ENCODE results near the gene SEPTIN12. TPM values are rescaled to one million over a fixed set of nuclear protein-coding genes. Genes with fewer than 3 reads are reported as not detected.

The SEPTIN12 gene
- total and polyA plus RNA-seq, 2 donors (not counting 3 experiments of a cell fraction or from before 2014, with no cell fraction given), result not detected

DNA sequence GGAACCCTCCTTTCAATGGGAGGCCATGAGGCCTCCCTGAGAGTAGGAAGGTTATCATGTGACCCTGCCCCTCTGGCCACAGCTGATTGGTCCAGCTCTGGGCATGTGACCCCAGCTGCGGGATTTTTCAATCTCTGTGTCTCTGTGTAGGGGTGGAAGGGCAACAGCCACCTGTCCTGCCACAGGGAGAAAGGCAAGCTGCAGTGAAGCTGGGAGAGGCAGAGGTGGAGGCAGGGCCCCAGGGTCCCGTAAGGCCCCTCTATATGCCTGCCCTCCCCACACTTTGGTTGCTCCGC, 42.9 kb downstream of the SEPTIN12 start:
- no peak for DNase-seq (ENCODE audit: low read depth, low spot score)
- Histone ChIP-seq H3K4me1 (ENCODE audit: control insufficient read depth, extremely low read depth, insufficient read depth, low read length) (no peaks in the 10 kb centered on the region), H4K20me1 (replicated peaks; ENCODE audit: control insufficient read depth, extremely low read depth, insufficient read depth, low read length) (no peaks in the 10 kb centered on the region), H3K27me3 (ENCODE audit: control insufficient read depth in 2 of 2, insufficient read depth in 2 of 2, low read length in 2 of 2) (no peaks in the 10 kb centered on the region), H3K9ac (replicated peaks; ENCODE audit: extremely low read depth, insufficient read depth, low read length) (no peak overlapping the region), H2AFZ (ENCODE audit: low read depth, low read length) (no peak overlapping the region), H3K79me2 (ENCODE audit: control insufficient read depth, insufficient read depth, low read length) (no peaks in the 10 kb centered on the region), H3K36me3 (ENCODE audit: control insufficient read depth in 2 of 2, extremely low read depth in 1 of 2, insufficient read depth in 2 of 2, low read length in 2 of 2) (no peaks in the 10 kb centered on the region), H3K9me1 (replicated peaks; ENCODE audit: control insufficient read depth, extremely low read depth, insufficient read depth, low read length) (no peaks in the 10 kb centered on the region), H3K4me2 (ENCODE audit: insufficient read depth, low read length) (no peak overlapping the region), H3K4me3 (replicated peaks in 1 of 3; ENCODE audit: insufficient read depth in 1 of 3, low read depth in 1 of 3, low read length in 3 of 3) (no peak overlapping the region), H3K9me3 (replicated peaks; ENCODE audit: control insufficient read depth, insufficient read depth, low read length) (no peaks in the 10 kb centered on the region), H3K27ac (ENCODE audit: insufficient read depth, low read depth, low read length) (no peak overlapping the region)
- ChIA-PET CTCF (no interaction called here), POLR2A (no interaction called here)
- TF ChIP-seq MAX (IDR thresholded peaks at IDR 0.05; ENCODE audit: insufficient read depth, insufficient read length) (no peak), POLR2A (IDR thresholded peaks at IDR 0.05; ENCODE audit: low read depth, low read length) (no peak), CTCF (IDR thresholded peaks at IDR 0.05; ENCODE audit: extremely low read depth in 1 of 2, insufficient read depth in 1 of 2, low read depth in 1 of 2, low read length in 2 of 2) (no peak), EZH2 (IDR thresholded peaks at IDR 0.05; ENCODE audit: borderline replicate concordance, low read depth, low read length, severe bottlenecking) (no peak), MYC (IDR thresholded peaks at IDR 0.05; ENCODE audit: low read depth, low read length) (no peak), GATA2 (IDR thresholded peaks at IDR 0.05; ENCODE audit: insufficient read depth, insufficient read length, low read depth, low read length) (no peak), FOS (IDR thresholded peaks at IDR 0.05; ENCODE audit: borderline replicate concordance, insufficient read depth, low read length) (no peak), POLR2AphosphoS5 (IDR thresholded peaks at IDR 0.05; ENCODE audit: insufficient read depth, low read depth, low read length) (no peak), JUN (IDR thresholded peaks at IDR 0.05; ENCODE audit: borderline replicate concordance, insufficient read depth, insufficient read length, low read depth) (no peak)
- no TSS peak for BruUV-seq (replicated peaks)
- dilution Hi-C loops (cut with MboI; ENCODE audit: extremely low pct_ligation_motif_present, low sequenced_read_pairs) (no loop called here), intact Hi-C loops (cut with micrococcal nuclease) (no loop called here)
- no peak for FAIRE-seq

All from endothelial cell of umbilical vein (primary cell).